ENCODE data around the gene BIRC7. TPM values are rescaled to one million over a fixed set of nuclear protein-coding genes. Genes with fewer than 3 reads are reported as not detected.

The BIRC7 gene
- total RNA-seq, 2 experiments from 2014 or later = 0.42 TPM; not detected in 1

GRCh38 chr20:63269724-63270123 is 34.0 kb downstream of the BIRC7 start:
- no peak overlapping the region for H3K4me2 ChIP-seq (ENCODE audit: low read length)
- ChIA-PET POLR2A (no interaction called here), CTCF (ENCODE audit: unreplicated experiment) (no interaction called here)
- H3K79me2 ChIP-seq (ENCODE audit: insufficient read depth, low read depth, low read length) = peaks cover 18% of the 10 kb centered on the region
- TF ChIP-seq CTCF (conservative IDR thresholded peaks at IDR 0.05; ENCODE audit: low read length) (no peak), EZH2phosphoT487 (IDR thresholded peaks at IDR 0.05; ENCODE audit: borderline replicate concordance, low read depth, low read length) (no peak)
- BruUV-seq (replicated peaks) = no TSS peak
- H3K4me3 ChIP-seq (ENCODE audit: low read depth, low read length, poor library complexity, severe bottlenecking) = no peak overlapping the region
- H4K20me1 ChIP-seq (ENCODE audit: insufficient read depth, low read length) = peaks cover 10% of the 10 kb centered on the region; the same call in 1 of the 2 replicates
- no peaks in the 10 kb centered on the region for H3K36me3 ChIP-seq (ENCODE audit: insufficient read depth, low read length)
- no peaks in the 10 kb centered on the region for H3K9me2 ChIP-seq (ENCODE audit: insufficient read depth, low read length)
- no peak for DNase-seq (ENCODE audit: low spot score)
- no peaks in the 10 kb centered on the region for H3K9me3 ChIP-seq (ENCODE audit: low read length)
- H3K27ac ChIP-seq (ENCODE audit: low read depth, low read length, poor library complexity, severe bottlenecking) = no peak overlapping the region
- H2AFZ ChIP-seq (ENCODE audit: low read length) = no peak overlapping the region
- intact Hi-C loops (cut with micrococcal nuclease; ENCODE audit: unreplicated experiment) = loop anchor here (5.0 kb wide), 1 partner anchor 52 kb away; the partner anchor contains the start of gene YTHDF1
- peaks cover 17% of the 10 kb centered on the region for H3K4me1 ChIP-seq (ENCODE audit: insufficient read depth, low read length, poor library complexity, severe bottlenecking)

- H3K79me2 ChIP-seq (ENCODE audit: insufficient read depth, low read depth, low read length) = peaks cover 24% of the 10 kb centered on the region
- H3K9me3 ChIP-seq (ENCODE audit: low read length) = no peaks in the 10 kb centered on the region
- ChIA-PET CTCF (ENCODE audit: unreplicated experiment) (no interaction called here), POLR2A (no interaction called here)
- no TSS peak for BruUV-seq (replicated peaks)
- no peak overlapping the region for H2AFZ ChIP-seq (ENCODE audit: low read length)
- H3K4me2 ChIP-seq (ENCODE audit: low read length) = no peak overlapping the region
- no peak overlapping the region for H3K27ac ChIP-seq (ENCODE audit: low read depth, low read length, poor library complexity, severe bottlenecking)
- H3K36me3 ChIP-seq (ENCODE audit: insufficient read depth, low read length) = peaks cover under 1% of the 10 kb centered on the region; the same call in 1 of the 2 replicates
- no peak for DNase-seq (ENCODE audit: low spot score)
- peaks cover 10% of the 10 kb centered on the region; the same call in 1 of the 2 replicates for H4K20me1 ChIP-seq (ENCODE audit: insufficient read depth, low read length)
- H3K4me1 ChIP-seq (ENCODE audit: insufficient read depth, low read length, poor library complexity, severe bottlenecking) = peaks cover 17% of the 10 kb centered on the region
- H3K4me3 ChIP-seq (ENCODE audit: low read depth, low read length, poor library complexity, severe bottlenecking) = no peak overlapping the region
- TF ChIP-seq CTCF (conservative IDR thresholded peaks at IDR 0.05; ENCODE audit: low read length) (no peak), EZH2phosphoT487 (IDR thresholded peaks at IDR 0.05; ENCODE audit: borderline replicate concordance, low read depth, low read length) (no peak)
- H3K9me2 ChIP-seq (ENCODE audit: insufficient read depth, low read length) = no peaks in the 10 kb centered on the region
- intact Hi-C loops (cut with micrococcal nuclease; ENCODE audit: unreplicated experiment) = loop anchor here (5.0 kb wide), 1 partner anchor 53 kb away; the partner anchor contains the start of gene YTHDF1
These were observed 35.1 kb downstream of the BIRC7 start for GRCh38 chr20:63270606-63271325.

Data from OCI-LY7 (cell line).